ENCODE results near the gene CFAP61.

DNA sequence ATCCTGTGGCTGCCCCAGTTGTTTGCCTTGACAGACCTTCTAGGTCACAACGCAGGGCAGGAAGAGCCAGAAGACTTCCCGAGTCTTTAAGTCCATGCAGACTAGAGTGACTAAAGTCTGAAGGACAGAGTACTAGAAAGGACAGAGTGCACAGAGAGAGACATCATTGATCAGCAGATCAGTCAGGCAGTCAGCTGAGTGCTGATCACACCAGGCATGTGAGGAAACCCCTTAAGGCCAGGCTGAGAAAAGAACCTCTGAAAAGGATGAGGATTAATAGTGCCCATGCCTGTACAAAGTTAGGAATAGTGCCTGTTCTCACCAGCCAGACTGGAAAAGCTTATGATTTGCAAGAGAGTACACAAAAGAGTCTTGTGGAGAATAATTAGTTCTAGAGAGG lies 91.3 kb downstream of the CFAP61 start:
- no peak for TF ChIP-seq POLR2A (IDR thresholded peaks at IDR 0.05)
- TF ChIP-seq, protein P1, sequence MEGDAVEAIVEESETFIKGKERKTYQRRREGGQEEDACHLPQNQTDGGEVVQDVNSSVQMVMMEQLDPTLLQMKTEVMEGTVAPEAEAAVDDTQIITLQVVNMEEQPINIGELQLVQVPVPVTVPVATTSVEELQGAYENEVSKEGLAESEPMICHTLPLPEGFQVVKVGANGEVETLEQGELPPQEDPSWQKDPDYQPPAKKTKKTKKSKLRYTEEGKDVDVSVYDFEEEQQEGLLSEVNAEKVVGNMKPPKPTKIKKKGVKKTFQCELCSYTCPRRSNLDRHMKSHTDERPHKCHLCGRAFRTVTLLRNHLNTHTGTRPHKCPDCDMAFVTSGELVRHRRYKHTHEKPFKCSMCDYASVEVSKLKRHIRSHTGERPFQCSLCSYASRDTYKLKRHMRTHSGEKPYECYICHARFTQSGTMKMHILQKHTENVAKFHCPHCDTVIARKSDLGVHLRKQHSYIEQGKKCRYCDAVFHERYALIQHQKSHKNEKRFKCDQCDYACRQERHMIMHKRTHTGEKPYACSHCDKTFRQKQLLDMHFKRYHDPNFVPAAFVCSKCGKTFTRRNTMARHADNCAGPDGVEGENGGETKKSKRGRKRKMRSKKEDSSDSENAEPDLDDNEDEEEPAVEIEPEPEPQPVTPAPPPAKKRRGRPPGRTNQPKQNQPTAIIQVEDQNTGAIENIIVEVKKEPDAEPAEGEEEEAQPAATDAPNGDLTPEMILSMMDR (IDR thresholded peaks at IDR 0.05), result no peak

All from heart left ventricle (tissue), 13 donors.